NCI-H82 (cell line): Measurements from ENCODE around the gene NTN1.
"Not testable (repeated sequence)": the region's sequence is repeated elsewhere in the genome, so short reads cannot be mapped to it uniquely, and the experiment has no call there.

ENCODE experiments used
- DNase-seq: peaks from one replicate; lab custom pipeline; 2025; lab: John Stamatoyannopoulos, UW

The NTN1 gene

GRCh38 chr17:9244066-9245052 is 223.0 kb downstream of the NTN1 start:
- no peak for DNase-seq

- DNase-seq = no peak
Measured at GRCh38 chr17:9247401-9247938, 226.2 kb downstream of the NTN1 start.

- no peak for DNase-seq
Measured at GRCh38 chr17:9249245-9249953, 228.1 kb downstream of the NTN1 start.

GRCh38 chr17:9251273-9251672 is 230.0 kb downstream of the NTN1 start:
- DNase-seq = no peak

GRCh38 chr17:9253308-9253707 is 232.0 kb downstream of the NTN1 start:
- no peak for DNase-seq

- no peak for DNase-seq
Measured at GRCh38 chr17:9254841-9255240, 233.5 kb downstream of the NTN1 start.

GRCh38 chr17:9255833-9256232 is 234.5 kb downstream of the NTN1 start:
- DNase-seq = no peak

- DNase-seq = no peak
Measured at GRCh38 chr17:9256361-9256750, 235.0 kb downstream of the NTN1 start.

- DNase-seq = no peak
Measured at GRCh38 chr17:9256751-9257629, 235.7 kb downstream of the NTN1 start.

- DNase-seq = not testable (repeated sequence)
Measured at GRCh38 chr17:9257630-9257965, 236.3 kb downstream of the NTN1 start.

GRCh38 chr17:9258115-9259015 is 237.1 kb downstream of the NTN1 start:
- no peak for DNase-seq

GRCh38 chr17:9259419-9259818 is 238.1 kb downstream of the NTN1 start:
- DNase-seq = no peak

- DNase-seq = no peak
Measured at GRCh38 chr17:9261081-9262012, 240.0 kb downstream of the NTN1 start.

GRCh38 chr17:9266031-9266680 is 244.8 kb downstream of the NTN1 start:
- no peak for DNase-seq

- DNase-seq = no peak
Measured at GRCh38 chr17:9266697-9267117, 245.4 kb downstream of the NTN1 start.

GRCh38 chr17:9268546-9268945 is 247.2 kb downstream of the NTN1 start:
- DNase-seq = no peak

GRCh38 chr17:9269350-9270035 is 248.2 kb downstream of the NTN1 start:
- DNase-seq = no peak

- DNase-seq = no peak
Measured at GRCh38 chr17:9270921-9271320, 249.6 kb downstream of the NTN1 start.

- DNase-seq = no peak
Measured at GRCh38 chr17:9271989-9272388, 250.7 kb downstream of the NTN1 start.
